Pancreas (tissue), 10 donors: ENCODE measurements around the gene XIRP1. TPM values are rescaled to one million over a fixed set of nuclear protein-coding genes. Genes with fewer than 3 reads are reported as not detected.

Experiments used
- ATAC-seq, 4 donors: fragments of 200-7000 bp; cut with Tn5 transposase; one replicate each; pipeline versions ENCODE4 v1.8.0 to v1.9.1; 2020; ENCODE audit warnings: mild to moderate bottlenecking in 4 of 4, moderate library complexity in 4 of 4
- DNase-seq, 6 donors: peaks; one replicate each; pipeline ENCODE4 v3.0.0-alpha.2; 2020
- FAIRE-seq: peaks from 2 replicates; lab custom pipeline; 2012; peaks lifted over from hg19 to GRCh38; lab: Jason Lieb, UNC
- H3K27ac ChIP-seq, 4 donors: fragments of 200-600 bp; sonication (generic); 1 replicate in 3 of 4; 2 replicates in 1 of 4; pipeline versions ENCODE4 v1.5.0 to v1.8.0; 2020
- H3K27me3 ChIP-seq, 4 donors: fragments of 200-600 bp; one replicate each; pipeline ENCODE4 v1.8.0; 2021
- H3K36me3 ChIP-seq, 3 donors: fragments of 200-600 bp; sonication (generic) in 1 of 3; one replicate each; pipeline versions ENCODE4 v1.5.0 to v1.8.0; 2020 to 2021
- H3K4me1 ChIP-seq, 3 donors: fragments of 200-600 bp; one replicate each; pipeline ENCODE4 v1.8.0; 2021
- H3K4me3 ChIP-seq, 4 donors: fragments of 200-600 bp; sonication (generic) in 2 of 4; one replicate each; pipeline versions ENCODE4 v1.5.0 to v1.8.0; 2020 to 2021
- H3K9me3 ChIP-seq, 4 donors: fragments of 200-600 bp; one replicate each; pipeline ENCODE4 v1.8.0; 2021
- WGBS, 2 donors: extraction: QIAGEN DNeasy Blood & Tissue Kit; methylation state at CpG; one replicate each; pipeline ENCODE4 v1.1.7; 2013; 5-methylcytosine and 5-hydroxymethylcytosine counted together
- intact Hi-C, 3 donors: fragments of 100-400 bp; cut with DNase I; formaldehyde crosslinking; loops; one replicate each; pipeline versions ENCODE4 v1.11.1 to v1.14.2; 2022
- polyA plus RNA-seq, 2 donors: library from polyadenylated mRNA; stranded (reverse); fragments of 200-250 nt; gene quantifications; one replicate each; pipeline ENCODE4 v1.2.3, GENCODE V29; 2013
- total RNA-seq, 6 donors: library from RNA; stranded (reverse); fragmentation: NEBNext Ultra II Directional in 4 of 6; extraction: Animal tissue kit (Norgen Biotek cat#: 25700) in 4 of 6; gene quantifications; one replicate each; pipeline versions ENCODE4 v1.2.1 to v1.2.4, GENCODE V29; 2021 to 2023
- TF ChIP-seq, protein P1 (sequence below), 4 donors: fragments of 200-600 bp; sonication (generic) in 3 of 4; IDR thresholded peaks; one replicate each; pipeline versions ENCODE4 v1.5.0 to v1.8.0; 2021; ENCODE audit warnings: antibody characterized with exemption in 4 of 4
- donor health status: healthy with polysubstance abuse.
- donor health status: DM: no; HTN: no; CAD: no; lungs with moderate emphysema.
- donor health status: DM: no; HTN: no; CAD: no.
- donor health status: control.
- donor health status: control.
- donor health status: Bipolar disorder and iron deficiency.
- donor health status: DM: yes; HTN: yes; CAD: no.
- donor health status: DM: no; HTN: no; CAD: no.
- donor health status: DM: no; HTN: no; CAD: no.
- donor health status: DM: yes; HTN: yes; CAD: no.

Gene XIRP1
- total and polyA plus RNA-seq, 8 donors = 0.08 to 0.43 (median 0.12) TPM; not detected in 4

DNA sequence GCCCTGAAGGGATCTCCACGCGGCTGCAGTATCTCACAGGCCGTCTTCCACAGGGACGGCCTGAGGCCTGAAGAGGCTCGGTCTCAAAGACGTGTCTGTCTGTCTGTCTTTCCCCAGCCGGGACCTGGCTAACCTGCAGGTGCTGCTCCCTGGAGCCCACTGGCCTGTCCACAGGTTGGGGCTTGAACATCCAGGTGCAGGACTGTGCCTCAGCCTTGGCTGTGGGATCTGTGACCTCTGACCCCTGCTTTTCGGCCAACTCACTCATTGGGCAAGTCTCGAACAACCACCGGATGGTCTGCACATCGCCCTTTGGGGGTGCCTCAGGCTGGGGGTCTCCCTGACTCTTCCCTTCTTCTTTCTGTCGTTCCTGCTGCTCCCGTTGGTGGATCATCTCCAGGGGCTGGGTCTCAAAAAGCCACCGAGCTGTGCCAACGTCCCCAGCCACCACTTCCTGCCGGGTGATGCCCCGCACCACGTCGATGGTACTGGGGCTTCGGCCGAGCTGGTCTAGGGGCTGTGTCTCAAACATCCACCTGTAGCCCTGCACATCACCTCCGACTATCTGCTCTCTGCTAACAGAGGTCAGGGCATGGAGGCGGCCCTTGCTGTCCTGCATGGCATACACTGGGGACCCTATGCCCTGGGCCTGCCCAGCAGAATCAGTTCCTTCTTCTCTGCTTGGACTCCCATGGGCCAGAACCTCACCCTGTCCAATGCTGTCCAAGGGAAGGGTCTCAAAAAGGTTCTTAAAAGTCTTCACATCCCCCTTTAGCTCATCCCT lies 4.8 kb downstream of the XIRP1 start:
- peaks cover 0 to 4% (median 0%) of the 10 kb centered on the region in 3 donors for H3K4me1 ChIP-seq
- no peaks in the 10 kb centered on the region for H3K36me3 ChIP-seq
- FAIRE-seq = no peak
- no peak overlapping the region for H3K27ac ChIP-seq
- H3K9me3 ChIP-seq = no peaks in the 10 kb centered on the region
- H3K4me3 ChIP-seq = no peak overlapping the region
- TF ChIP-seq, protein P1, sequence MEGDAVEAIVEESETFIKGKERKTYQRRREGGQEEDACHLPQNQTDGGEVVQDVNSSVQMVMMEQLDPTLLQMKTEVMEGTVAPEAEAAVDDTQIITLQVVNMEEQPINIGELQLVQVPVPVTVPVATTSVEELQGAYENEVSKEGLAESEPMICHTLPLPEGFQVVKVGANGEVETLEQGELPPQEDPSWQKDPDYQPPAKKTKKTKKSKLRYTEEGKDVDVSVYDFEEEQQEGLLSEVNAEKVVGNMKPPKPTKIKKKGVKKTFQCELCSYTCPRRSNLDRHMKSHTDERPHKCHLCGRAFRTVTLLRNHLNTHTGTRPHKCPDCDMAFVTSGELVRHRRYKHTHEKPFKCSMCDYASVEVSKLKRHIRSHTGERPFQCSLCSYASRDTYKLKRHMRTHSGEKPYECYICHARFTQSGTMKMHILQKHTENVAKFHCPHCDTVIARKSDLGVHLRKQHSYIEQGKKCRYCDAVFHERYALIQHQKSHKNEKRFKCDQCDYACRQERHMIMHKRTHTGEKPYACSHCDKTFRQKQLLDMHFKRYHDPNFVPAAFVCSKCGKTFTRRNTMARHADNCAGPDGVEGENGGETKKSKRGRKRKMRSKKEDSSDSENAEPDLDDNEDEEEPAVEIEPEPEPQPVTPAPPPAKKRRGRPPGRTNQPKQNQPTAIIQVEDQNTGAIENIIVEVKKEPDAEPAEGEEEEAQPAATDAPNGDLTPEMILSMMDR (IDR thresholded peaks at IDR 0.05) = no peak
- H3K27me3 ChIP-seq = no peaks in the 10 kb centered on the region
- 84 to 88% methylated on average over 23 of the region's 23 CpGs for WGBS, 2 donors
- ATAC-seq = no peak
- intact Hi-C loops = loop anchor here in 2 of 3 donors (5.0 to 10.0 kb wide), 2 partner anchors 73 to 105 kb away; no protein-coding TSS in a partner anchor
- peak in 1 of 6 donors; percentile 7 for DNase-seq

DNA sequence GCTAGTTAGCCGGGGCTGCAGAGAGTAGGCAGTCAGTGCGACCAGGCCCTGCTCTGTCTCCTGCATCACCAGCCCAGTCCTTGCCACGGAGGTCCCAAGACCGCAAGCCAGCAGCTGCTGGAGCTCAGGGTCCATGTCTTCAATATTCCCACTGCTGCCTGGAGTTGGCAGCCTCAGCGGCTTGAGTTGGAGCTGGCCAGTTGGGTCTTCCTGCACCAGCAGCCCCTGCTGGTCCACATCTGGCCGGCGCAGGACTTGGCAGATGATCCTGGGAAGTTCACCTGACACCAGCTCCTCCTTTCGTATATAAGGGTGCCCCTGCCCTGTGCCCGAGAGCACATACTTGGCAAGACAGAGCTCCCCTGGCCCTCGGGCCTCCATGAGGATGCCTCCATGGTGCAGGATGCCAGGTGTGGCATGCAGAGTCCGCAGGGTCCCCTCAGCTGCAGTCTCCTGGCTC lies 5.7 kb downstream of the XIRP1 start:
- 87 to 92% methylated on average over 11 of the region's 11 CpGs for WGBS, 2 donors
- no peak overlapping the region for H3K27ac ChIP-seq
- no peak overlapping the region for H3K4me3 ChIP-seq
- no peaks in the 10 kb centered on the region for H3K36me3 ChIP-seq
- FAIRE-seq (no peak), ATAC-seq (no peak), DNase-seq (no peak)
- peaks cover 0 to 8% (median 0%) of the 10 kb centered on the region in 3 donors for H3K4me1 ChIP-seq
- no peaks in the 10 kb centered on the region for H3K9me3 ChIP-seq
- no peaks in the 10 kb centered on the region for H3K27me3 ChIP-seq
- TF ChIP-seq, protein P1 (IDR thresholded peaks at IDR 0.05) = no peak
- intact Hi-C loops = loop anchor here in 2 of 3 donors (5.0 to 10.0 kb wide), 2 partner anchors 72 to 106 kb away; no protein-coding TSS in a partner anchor

DNA sequence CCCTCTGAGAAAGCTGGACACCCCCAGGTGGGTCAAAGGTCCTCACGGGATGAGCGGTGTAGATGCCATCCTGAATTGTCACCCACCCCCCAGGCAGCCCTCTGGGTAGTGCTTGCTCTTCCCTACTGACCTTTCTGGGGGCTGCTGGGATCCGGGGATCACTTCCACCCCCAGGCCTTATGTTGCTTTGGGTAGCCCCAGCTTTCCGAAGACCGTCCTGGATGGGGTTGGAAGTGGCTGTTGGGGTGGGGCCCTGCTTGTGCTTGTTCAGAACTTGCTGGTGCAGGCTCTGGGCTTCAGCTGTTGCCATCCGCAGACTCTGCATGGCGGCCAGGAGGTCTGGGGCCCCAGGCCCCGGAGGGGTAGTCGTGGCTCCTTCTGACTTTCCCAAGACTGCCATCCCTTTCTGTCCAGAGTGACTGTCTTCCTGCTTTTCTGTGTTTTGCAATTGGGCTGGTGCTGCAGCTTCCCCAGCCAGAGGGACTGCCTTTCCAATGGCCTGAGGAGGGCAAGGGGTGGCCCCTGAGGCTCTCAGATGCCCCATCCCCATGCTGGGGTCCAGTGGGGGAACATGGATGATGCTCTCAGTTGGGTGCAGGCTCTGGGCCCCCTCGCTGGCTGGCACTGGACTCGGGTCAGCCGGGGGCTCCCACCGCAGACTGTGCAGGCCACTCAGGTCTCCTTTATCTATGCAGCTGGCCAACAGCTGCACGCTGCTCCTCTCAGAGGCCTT lies 6.3 kb downstream of the XIRP1 start:
- Histone ChIP-seq H3K27me3 (no peaks in the 10 kb centered on the region), H3K4me1 (peaks cover 0 to 12% (median 0%) of the 10 kb centered on the region in 3 donors), H3K36me3 (no peaks in the 10 kb centered on the region), H3K4me3 (no peak overlapping the region), H3K9me3 (no peaks in the 10 kb centered on the region), H3K27ac (no peak overlapping the region)
- DNase-seq (peak in 1 of 6 donors; percentile 9), FAIRE-seq (no peak), ATAC-seq (no peak)
- WGBS, 2 donors = 89 to 97% methylated on average over 14 of the region's 14 CpGs
- intact Hi-C loops = loop anchor here in 2 of 3 donors (5.0 to 10.0 kb wide), 2 partner anchors 71 to 106 kb away; no protein-coding TSS in a partner anchor
- TF ChIP-seq, protein P1 (IDR thresholded peaks at IDR 0.05) = no peak

DNA sequence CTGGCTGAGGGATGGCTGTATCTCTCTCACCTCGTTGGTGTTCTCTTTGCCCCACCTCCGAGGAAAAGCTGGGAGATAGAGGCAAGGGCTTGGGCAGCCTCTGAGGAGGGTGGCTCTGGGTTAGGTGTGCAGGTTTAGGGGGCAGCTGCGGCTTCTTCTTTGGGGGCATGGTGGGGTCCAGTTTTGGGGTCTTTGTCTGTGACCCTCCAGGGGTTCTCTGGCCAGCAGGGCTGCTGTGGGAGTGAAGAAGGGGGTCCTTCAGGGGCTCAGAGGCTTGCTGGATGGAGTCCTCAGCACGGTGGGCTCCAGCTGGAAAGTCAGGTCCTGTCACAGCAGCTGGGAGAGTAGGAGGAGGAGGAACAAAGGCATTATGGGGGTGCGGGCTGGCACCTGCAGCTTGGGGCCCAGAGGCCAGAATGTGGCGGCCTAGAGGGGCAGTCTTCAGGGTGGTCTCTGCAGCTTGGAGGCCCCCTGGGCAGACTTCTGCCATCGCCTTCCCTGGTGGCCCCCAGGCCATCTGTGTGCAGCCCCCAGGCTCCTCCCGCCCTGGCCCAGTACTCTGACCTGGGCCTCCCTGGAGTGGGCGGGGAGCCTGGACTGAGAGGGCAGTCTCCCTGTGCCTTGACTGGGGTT lies 7.0 kb downstream of the XIRP1 start:
- Histone ChIP-seq H3K4me3 (no peak overlapping the region), H3K4me1 (peaks cover 0 to 13% (median under 1%) of the 10 kb centered on the region in 3 donors), H3K9me3 (no peaks in the 10 kb centered on the region), H3K27ac (no peak overlapping the region), H3K27me3 (no peaks in the 10 kb centered on the region), H3K36me3 (no peaks in the 10 kb centered on the region)
- intact Hi-C loops = loop anchor here in 2 of 3 donors (5.0 to 10.0 kb wide), 2 partner anchors 71 to 107 kb away; no protein-coding TSS in a partner anchor
- FAIRE-seq (no peak), ATAC-seq (no peak), DNase-seq (no peak)
- TF ChIP-seq, protein P1 (IDR thresholded peaks at IDR 0.05) = no peak
- WGBS, 2 donors = 87 to 91% methylated on average over 9 of the region's 9 CpGs
